ENCODE results near the gene BRINP3.

The BRINP3 gene

GRCh38 chr1:190439447-190439846 is 38.2 kb downstream of the BRINP3 start:
- TF ChIP-seq ZNF23 (tag by site-specific recombination; IDR thresholded peaks at IDR 0.05; ENCODE audit: borderline replicate concordance) (no peak), ZFP3 (tag by site-specific recombination; IDR thresholded peaks at IDR 0.05; ENCODE audit: low read depth) (no peak), SETDB1 (IDR thresholded peaks at IDR 0.05; ENCODE audit: insufficient read length, low read length) (no peak), ZNF544 (tag by site-specific recombination; IDR thresholded peaks at IDR 0.05) (no peak), ZNF529 (tag by site-specific recombination; IDR thresholded peaks at IDR 0.05; ENCODE audit: insufficient replicate concordance) (no peak), ZEB2 (tag by site-specific recombination; IDR thresholded peaks at IDR 0.05) (no peak), ZNF138 (tag by site-specific recombination; IDR thresholded peaks at IDR 0.05; ENCODE audit: borderline replicate concordance) (no peak), ZNF660 (tag by site-specific recombination; IDR thresholded peaks at IDR 0.05) (no peak), ZNF776 (tag by site-specific recombination; IDR thresholded peaks at IDR 0.05; ENCODE audit: borderline replicate concordance) (no peak), ZNF707 (tag by site-specific recombination; IDR thresholded peaks at IDR 0.05) (no peak), ZNF600 (tag by site-specific recombination; IDR thresholded peaks at IDR 0.05) (no peak), TRIM28 (IDR thresholded peaks at IDR 0.05; ENCODE audit: borderline replicate concordance, low read length) (no peak), RBAK (tag by site-specific recombination; IDR thresholded peaks at IDR 0.05) (no peak), ZNF658 (tag by site-specific recombination; IDR thresholded peaks at IDR 0.05) (no peak), KLF16 (tag by site-specific recombination; IDR thresholded peaks at IDR 0.05) (no peak), KLF17 (tag by site-specific recombination; IDR thresholded peaks at IDR 0.05) (no peak), ZNF26 (tag by site-specific recombination; IDR thresholded peaks at IDR 0.05) (no peak), ZNF366 (tag by site-specific recombination; conservative IDR thresholded peaks at IDR 0.05) (no peak), INSM2 (tag by site-specific recombination; IDR thresholded peaks at IDR 0.05) (no peak)
- H3K27ac ChIP-seq (ENCODE audit: extremely low read depth, low read depth, low read length) = no peak overlapping the region
- CTCF ChIA-PET = no interaction called here
- POLR2A ChIA-PET = no interaction called here
- H3K4me1 ChIP-seq (ENCODE audit: control insufficient read depth, insufficient read depth, low read length) = no peaks in the 10 kb centered on the region
- H3K4me3 ChIP-seq (ENCODE audit: low read depth, low read length) = no peak overlapping the region
- H3K36me3 ChIP-seq (ENCODE audit: control insufficient read depth in 2 of 2, insufficient read depth in 1 of 2, low read length in 2 of 2) = no peaks in the 10 kb centered on the region
- no peaks in the 10 kb centered on the region for H3K9me3 ChIP-seq (ENCODE audit: control insufficient read depth, insufficient read depth, low read depth, low read length)

- CTCF ChIA-PET = interaction anchor here (0.6 kb wide), 1 partner anchor 11 kb away, joined by 3 read pairs; no protein-coding TSS in a partner anchor
- Histone ChIP-seq H3K4me1 (ENCODE audit: control insufficient read depth, insufficient read depth, low read length) (no peaks in the 10 kb centered on the region), H3K9me3 (ENCODE audit: control insufficient read depth, insufficient read depth, low read depth, low read length) (no peaks in the 10 kb centered on the region), H3K4me3 (ENCODE audit: low read depth, low read length) (no peak overlapping the region), H3K27ac (ENCODE audit: extremely low read depth, low read depth, low read length) (no peak overlapping the region), H3K36me3 (ENCODE audit: control insufficient read depth in 2 of 2, insufficient read depth in 1 of 2, low read length in 2 of 2) (no peaks in the 10 kb centered on the region)
- TF ChIP-seq PRDM6 (tag by site-specific recombination; IDR thresholded peaks at IDR 0.05) = no peak
- TF ChIP-seq ZNF529 (tag by site-specific recombination; IDR thresholded peaks at IDR 0.05; ENCODE audit: insufficient replicate concordance) = no peak
- TF ChIP-seq ZNF501 (tag by site-specific recombination; IDR thresholded peaks at IDR 0.05) = no peak
- no peak for TF ChIP-seq RBAK (tag by site-specific recombination; IDR thresholded peaks at IDR 0.05)
- 0 out of 2 replicates have a peak, but pooled peaks have one; percentile 7 for TF ChIP-seq ZNF654 (tag by site-specific recombination; IDR thresholded peaks at IDR 0.05; ENCODE audit: low read depth)
- POLR2A ChIA-PET = no interaction called here
Observed at GRCh38 chr1:190436615-190437014, 41.0 kb downstream of the BRINP3 start.

Data from HEK293 (cell line).